Left lobe of liver (tissue), 2 donors: ENCODE results near the gene PEBP1. TPM values are rescaled to one million over a fixed set of nuclear protein-coding genes. Genes with fewer than 3 reads are reported as not detected.

Experiments used
- ATAC-seq: fragments of 200-7000 bp; cut with Tn5 transposase; one replicate; pipeline ENCODE4 v1.9.1; 2020; ENCODE audit warnings: mild to moderate bottlenecking, moderate library complexity
- DNase-seq: peaks from one replicate; pipeline ENCODE4 v3.0.0-alpha.2; 2020; ENCODE audit warnings: low spot score
- total RNA-seq: library from RNA; stranded (reverse); gene quantifications from one replicate; pipeline ENCODE4 v1.2.1, GENCODE V29; 2021
- donor health status: DM: no; HTN: no; CAD: no; lungs with moderate emphysema.
- donor health status: DM: no; HTN: yes; CAD: no.

The PEBP1 gene
- total RNA-seq: 662 TPM

DNA sequence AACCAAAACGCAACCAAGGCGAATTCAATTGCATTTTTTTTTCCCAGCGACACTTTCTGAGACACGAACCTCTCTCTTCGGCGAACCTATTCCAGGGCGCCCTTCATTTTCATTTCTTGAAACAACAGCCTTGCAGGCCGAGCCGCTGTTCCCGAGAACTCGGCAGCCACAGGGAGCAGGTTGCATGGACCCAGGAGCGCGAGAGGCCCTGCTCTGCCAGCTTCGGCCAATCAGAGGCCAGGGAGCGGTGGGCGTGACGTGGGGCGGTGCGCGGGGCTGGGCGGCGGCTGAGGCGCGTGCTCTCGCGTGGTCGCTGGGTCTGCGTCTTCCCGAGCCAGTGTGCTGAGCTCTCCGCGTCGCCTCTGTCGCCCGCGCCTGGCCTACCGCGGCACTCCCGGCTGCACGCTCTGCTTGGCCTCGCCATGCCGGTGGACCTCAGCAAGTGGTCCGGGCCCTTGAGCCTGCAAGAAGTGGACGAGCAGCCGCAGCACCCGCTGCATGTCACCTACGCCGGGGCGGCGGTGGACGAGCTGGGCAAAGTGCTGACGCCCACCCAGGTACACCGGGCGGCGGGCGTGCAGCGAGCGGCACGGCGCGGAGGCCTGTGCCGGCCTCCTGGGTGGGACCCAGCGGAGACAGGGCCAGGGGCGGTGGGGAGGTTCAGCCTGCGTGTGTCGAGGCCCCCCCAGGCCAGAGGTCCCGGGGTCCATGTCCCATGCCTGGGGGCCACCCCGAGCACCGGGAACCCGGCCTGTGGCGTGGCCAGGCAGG, at the start of gene PEBP1:
Gene PEBP1 (plus strand): TSS at position 337 of the 771 bp plus-strand sequence. CDS start 86 bp downstream, at position 423.
- peak; percentile 90 for ATAC-seq
- DNase-seq: peak; percentile 98

DNA sequence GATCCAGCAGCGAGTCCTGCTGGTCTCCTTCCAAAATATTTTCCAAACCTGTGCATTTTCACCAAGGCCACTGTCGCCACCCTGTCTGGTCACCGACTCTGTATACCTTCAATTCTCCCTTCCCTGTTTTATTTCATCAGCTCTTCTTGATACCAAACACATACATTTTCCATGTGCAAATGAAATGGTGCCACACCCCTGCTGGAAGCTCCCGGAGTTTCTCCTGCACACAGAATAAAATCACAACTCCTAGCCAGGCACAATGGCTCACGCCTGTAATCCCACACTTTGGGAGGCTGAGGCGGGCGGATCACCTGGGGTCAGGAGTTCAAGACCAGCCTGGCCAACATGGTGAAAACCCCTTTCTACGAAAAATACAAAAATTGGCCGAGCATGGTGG, 46.1 kb upstream of the PEBP1 start:
- no peak for DNase-seq
- no peak for ATAC-seq

GRCh38 chr12:118094039-118094438, 41.9 kb upstream of the PEBP1 start:
- no peak for ATAC-seq
- DNase-seq: no peak

- no peak for DNase-seq
- no peak for ATAC-seq
Measured at GRCh38 chr12:118098401-118098800, 37.5 kb upstream of the PEBP1 start.

- DNase-seq (no peak), ATAC-seq (no peak)
Measured at GRCh38 chr12:118098911-118099671, 36.8 kb upstream of the PEBP1 start.

DNA sequence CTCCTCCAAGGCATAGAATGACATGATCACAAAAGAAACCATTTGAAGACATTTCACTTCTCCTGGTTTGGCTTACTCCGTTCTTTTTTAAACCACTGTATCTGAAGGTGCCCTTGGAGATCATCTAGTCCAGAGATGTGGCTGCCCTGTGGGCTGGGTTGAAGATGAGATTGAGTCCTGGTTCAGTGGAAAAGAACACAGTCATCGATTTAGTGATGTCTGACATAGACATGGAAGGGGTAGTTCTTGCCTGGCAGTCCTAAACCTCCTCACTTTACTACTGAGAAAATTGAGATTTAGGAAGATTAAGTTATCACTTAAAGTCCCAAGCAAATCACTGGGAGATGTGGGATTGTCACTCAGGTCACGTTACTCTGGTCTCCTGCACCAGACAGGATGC, 34.9 kb upstream of the PEBP1 start:
- ATAC-seq (no peak), DNase-seq (no peak)

DNA sequence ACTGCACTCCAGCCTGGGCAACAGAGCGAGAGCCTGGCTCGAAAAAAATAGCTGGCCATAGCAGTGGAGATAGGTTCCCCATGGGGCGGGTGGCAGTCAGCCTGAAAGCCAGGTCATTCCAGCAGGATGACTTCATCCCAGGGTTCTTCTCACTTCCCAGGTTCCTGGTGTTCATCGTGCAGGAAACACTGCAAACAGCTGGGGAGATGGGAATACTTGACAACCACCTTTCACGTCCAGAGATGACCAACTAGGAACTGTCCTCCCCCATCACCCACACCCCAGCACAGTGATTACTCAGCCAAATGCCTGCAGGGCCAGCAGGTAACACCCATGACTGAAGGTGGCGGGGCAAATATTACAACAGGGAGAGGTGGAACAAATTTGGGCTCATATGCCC, 33.9 kb upstream of the PEBP1 start:
- no peak for ATAC-seq
- no peak for DNase-seq

GRCh38 chr12:118102609-118103008, 33.3 kb upstream of the PEBP1 start:
- ATAC-seq (no peak), DNase-seq (no peak)

- DNase-seq (no peak), ATAC-seq (no peak)
Measured at GRCh38 chr12:118103201-118103600, 32.7 kb upstream of the PEBP1 start.

- ATAC-seq (peak; percentile 95), DNase-seq (peak; percentile 87)
Measured at GRCh38 chr12:118103601-118104382, 32.1 kb upstream of the PEBP1 start, which contains the start of gene VSIG10. Gene VSIG10, minus strand, starts transcription at chr12:118104011. Its CDS starts 340 bp downstream, at chr12:118103671.

GRCh38 chr12:118107011-118107410, 28.9 kb upstream of the PEBP1 start:
- DNase-seq: no peak
- ATAC-seq: no peak

GRCh38 chr12:118107694-118108093, 28.2 kb upstream of the PEBP1 start:
- no peak for DNase-seq
- no peak for ATAC-seq

DNA sequence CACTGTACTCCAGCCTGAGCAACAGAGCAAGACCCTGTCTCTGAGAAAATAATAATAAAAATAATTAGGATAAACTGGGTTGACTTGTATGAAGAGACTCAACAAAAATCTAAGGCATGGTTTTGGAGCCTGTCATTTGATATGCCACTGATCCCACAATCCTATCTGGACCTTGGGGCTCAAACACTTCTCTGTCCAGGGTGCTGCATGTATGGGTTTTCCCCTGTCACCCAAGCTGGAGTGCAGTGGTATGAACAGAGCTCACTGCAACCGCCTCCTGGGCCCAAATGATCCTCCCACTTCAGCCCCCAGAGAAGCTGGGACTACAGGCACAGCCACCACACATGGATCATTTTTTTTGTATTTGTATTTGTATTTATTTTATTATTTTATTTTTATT, 26.8 kb upstream of the PEBP1 start:
- no peak for ATAC-seq

DNA sequence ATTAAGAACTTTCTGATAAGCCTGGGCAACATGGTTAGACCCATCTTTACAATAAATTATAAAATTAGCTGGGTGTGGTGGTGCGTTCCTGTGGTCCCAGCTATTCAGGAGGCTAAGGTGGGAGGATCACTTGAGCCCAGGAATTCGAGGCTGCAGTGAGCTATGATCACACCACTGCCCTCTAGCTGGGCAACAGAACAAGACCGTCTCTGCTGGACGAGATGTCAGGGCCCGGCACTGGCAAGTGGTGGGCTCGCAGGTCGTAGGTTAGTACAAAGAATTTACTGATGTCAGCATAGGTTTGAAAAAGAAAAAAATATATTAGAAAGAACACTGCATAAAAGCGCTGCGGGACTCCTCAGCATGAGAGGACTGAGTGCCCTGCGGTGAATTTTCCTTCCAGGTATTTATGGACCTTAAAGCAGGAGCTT, 16.5 kb upstream of the PEBP1 start:
- ATAC-seq: no peak
- DNase-seq: no peak

More for the DNA sequence above, 26.8 kb upstream of the PEBP1 start:
- DNase-seq: no peak

- peak; percentile 91 for ATAC-seq
- DNase-seq: peak; percentile 79
Measured at GRCh38 chr12:118120579-118121363, 15.2 kb upstream of the PEBP1 start.

DNA sequence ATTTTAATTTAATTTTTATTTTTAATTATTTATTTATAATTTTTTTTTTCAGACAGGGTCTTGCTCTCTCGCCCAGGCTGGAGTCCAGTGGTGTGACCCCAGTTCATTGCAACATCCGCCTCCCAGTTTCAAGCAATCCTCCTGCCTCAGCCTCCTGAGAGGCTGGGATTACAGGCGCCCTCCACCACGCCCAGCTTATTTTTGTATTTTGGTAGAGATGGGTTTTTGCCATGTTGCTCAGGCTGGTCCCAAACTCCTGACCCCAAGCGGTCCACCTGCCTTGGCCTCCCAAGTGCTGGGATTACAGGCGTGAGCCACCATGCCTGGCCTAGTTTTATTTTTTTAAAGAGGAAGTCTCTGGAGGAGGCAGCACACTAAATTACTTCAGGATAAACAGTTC, 13.7 kb upstream of the PEBP1 start:
- ATAC-seq (no peak), DNase-seq (no peak)

DNA sequence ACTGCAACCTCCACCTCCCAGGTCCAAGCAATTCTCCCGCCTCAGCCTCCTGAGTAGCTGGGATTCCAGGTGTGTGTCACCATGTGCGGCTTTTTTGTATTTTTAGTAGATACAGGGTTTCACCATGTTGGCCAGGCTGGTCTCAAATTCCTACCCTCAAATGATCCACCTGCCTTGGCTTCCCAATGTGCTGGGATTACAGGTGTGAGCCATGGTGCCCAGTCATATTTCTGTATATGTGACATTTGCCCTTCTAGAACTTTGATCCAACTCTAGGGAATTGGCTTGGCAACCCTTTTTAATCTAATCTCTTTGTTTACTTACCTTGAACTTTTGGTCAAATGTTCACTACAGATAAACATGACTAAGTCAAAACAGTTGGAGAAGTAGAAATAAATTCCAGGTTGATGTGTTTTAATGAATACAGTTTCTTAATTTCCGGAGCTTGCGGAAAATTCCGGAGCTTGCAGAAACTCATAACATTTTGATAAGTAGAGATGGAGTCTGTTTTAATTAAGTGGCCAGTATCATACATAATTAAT, 11.5 kb upstream of the PEBP1 start:
- ATAC-seq (peak; percentile 61), DNase-seq (no peak)

DNA sequence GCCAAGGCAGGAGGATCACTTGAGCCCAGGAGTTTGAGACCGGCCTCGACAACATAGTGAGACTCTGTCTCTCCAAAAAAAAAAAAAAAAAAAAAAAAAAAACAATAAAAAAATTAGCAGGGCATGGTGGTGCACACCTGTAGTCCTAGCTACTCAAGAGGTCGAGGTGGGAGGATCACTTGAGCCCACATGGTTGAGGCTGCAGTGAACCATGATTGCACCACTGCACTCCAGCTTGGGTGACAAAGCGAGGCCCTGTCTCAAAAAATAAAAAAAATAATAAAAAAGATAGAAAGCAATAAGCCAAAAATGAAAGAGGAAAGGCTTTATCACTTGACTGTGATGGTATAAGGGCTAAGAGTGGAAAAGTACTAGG, 10.2 kb upstream of the PEBP1 start:
- ATAC-seq (no peak), DNase-seq (no peak)

DNA sequence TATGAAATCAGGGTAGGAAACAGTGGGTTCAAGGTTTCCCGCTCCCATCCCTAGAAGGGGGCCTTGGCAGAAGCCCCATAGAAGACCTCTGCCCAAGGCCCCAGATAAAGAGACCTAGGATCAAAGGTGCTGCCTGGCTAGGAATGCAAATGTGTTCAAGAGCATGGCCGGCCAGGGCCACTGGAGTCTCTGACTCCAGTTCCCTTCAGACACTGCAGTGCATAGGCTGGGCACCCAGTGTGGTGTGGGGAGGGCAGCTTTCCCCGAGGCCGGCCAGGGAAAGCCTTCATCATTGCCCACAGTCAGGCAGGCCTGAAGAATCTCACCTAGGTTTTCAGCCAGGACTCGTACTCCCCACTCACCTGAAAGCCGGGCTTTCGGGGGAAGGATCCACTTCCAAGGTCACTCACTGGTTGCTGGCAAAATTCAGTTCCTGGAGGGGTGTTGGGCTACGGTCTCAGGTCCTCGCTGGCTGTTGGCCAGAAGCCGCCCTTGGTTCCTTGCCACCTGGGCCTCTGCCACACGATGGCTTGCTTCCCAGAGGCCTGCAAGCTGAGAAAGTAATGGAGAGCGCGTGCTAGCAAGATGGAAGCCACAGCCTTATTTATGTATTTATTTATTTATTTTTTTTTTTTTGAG, 9.7 kb upstream of the PEBP1 start:
- DNase-seq: peak; percentile 94

GRCh38 chr12:118127867-118128266, 8.1 kb upstream of the PEBP1 start:
- ATAC-seq: no peak
- no peak for DNase-seq

More for the DNA sequence above, 9.7 kb upstream of the PEBP1 start:
- ATAC-seq: peak; percentile 81
